COLO668 (cell line): ENCODE data around the gene C20orf202.

Experiments used
- DNase-seq: peaks from one replicate; lab custom pipeline; 2025; ENCODE audit not compliant: unreplicated experiment; lab: John Stamatoyannopoulos, UW

Gene C20orf202

DNA sequence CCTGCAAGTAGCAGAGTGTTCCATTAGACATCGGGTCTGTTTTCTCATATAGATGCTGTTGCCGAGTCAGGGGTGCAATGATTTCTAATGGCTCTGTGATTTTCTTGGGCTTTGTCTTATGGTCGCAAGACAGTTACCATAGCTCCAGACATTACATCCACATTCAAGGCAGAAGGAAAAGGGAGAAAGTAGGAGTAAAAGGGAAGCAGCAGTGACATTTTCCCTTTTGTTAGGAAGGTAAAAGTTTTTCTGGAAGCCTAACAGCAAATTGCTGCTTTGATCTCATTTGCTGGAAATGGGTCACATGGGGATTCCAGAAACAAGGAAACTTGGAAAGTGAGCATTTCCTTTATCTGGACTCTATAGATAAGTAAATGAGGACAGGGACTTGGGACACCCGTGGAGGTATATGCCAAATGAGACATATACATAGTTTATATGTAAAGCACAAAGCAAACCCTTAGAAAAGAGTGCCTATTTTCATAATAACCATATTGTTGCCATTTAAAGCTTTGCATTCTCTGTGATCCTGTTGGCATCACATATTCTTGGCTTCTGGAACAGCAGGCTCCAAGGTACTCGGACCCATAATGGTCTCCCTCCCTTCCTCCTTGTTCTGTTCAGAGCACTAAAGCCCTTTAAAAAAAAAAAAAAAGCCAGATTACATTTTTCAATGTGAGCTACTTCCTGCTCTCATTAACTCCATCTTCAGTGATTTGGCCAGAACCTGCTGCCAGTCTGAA, at the start of gene C20orf202:
Gene C20orf202, plus strand, starts transcription at position 693 of the 743 bp plus-strand sequence. CDS start 132 bp downstream, outside the sequence.
- no peak for DNase-seq

DNA sequence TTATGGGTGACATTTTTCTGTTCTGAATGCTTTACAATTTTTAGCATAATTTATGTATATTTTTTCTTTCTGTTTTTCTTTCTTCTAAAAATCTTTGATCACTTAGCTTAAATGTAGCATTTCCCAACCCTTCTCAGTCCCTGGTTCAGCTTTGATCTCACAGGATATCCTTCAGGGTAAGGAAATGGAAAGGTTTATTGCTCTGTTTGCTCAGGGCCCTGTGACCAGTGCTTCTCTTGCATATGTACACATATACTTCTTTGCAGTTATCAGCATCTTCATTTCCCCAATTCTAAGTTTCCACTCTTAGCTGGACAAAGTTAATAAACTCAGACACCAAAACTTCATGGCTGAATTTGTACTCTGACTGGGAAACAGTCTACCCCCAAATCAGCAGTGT, 49.0 kb upstream of the C20orf202 start:
- no peak for DNase-seq

DNA sequence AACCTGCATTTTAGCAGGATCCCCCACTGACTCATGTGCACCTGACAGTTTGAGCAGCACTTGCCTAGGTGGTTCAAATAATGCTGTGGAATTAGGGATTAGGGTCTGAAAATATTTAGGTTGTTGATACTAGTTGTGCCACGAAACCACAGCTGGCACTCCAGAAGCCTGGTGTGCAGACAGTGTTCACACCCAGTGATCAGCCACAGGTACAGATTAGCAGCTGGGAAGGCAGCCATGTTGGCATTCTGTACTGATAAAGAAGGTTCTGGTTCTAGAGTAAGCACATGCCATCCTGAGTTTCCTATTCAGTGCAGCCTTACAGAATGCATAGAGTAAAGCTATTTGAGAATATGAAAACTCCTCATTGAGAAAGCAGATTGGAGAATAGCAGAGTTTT, 48.6 kb upstream of the C20orf202 start:
- DNase-seq = no peak

DNA sequence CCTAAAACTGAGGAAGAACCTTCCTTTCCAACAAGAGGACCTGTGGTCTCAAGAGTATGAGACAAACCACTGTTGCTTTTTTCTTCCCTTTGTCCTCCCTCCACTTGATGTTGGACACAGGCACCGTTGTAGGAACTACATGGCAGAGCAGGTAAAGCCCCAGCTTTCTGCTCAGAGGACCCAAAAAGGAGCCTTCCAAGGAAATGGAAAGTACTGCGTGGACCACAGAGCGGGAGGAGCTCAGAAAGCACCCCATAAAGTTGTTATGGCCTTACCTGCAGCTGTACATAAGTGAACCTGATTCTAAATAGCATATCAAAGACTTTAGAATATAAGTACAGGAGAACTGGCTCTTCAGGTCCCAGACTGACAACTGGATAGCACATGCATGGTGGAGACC, 47.9 kb upstream of the C20orf202 start:
- DNase-seq = no peak

DNA sequence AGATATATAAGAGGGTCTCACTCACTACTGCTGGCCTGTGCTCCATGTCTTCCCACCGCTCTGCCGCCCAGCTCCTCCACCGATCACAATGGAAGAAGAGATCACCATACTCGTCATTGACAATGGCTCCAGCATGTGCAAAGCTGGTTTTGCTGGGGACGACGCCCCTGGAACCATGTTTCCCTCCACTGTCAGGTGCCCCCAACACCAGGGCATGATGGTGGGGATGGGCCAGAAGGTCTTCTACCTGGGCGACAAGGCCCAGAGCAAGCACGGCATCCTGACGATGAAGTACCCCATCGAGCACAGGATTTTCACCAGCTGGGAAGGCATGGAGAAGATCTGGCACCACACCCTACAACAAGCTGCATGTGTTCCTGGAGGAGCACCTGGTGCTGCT, 42.8 kb upstream of the C20orf202 start:
- DNase-seq = no peak

DNA sequence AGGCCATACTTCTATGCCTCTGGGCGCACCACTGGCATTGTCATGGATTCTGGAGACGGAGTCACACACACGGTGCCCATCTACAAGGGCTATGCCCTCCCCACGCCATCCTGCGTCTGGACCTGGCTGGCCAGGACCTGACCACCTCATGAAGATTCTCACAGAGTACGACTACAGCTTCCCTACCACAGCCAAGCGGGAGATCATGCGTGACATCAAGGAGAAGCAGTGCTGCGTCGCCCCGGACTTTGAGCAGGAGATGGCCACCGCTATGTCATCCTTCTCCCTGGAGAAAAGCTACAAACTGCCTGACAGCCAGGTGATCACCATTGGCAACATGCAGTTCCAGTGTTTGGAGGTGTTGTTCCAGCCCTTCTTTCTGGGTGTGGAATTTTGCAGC, 42.3 kb upstream of the C20orf202 start:
- no peak for DNase-seq

DNA sequence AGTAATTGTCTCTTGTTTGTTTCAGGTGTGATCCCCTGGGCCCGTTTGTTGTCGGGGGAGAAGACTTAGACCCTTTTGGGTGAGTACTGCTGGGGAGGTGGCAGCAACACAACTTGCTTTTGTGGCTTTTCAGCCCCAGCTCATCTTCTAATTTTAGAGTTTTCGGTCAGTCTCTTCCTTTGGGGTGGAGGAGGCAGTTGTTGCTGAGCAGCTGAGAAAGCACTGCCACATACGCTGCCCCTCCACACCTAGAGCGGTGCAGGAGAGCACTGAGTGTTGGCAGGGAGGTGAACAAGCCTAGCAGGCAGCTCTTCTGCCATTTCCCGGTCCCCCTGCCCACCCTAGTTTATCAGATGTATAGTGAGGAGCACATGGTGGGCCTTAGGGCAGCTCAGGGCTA, 40.1 kb upstream of the C20orf202 start:
- no peak for DNase-seq

DNA sequence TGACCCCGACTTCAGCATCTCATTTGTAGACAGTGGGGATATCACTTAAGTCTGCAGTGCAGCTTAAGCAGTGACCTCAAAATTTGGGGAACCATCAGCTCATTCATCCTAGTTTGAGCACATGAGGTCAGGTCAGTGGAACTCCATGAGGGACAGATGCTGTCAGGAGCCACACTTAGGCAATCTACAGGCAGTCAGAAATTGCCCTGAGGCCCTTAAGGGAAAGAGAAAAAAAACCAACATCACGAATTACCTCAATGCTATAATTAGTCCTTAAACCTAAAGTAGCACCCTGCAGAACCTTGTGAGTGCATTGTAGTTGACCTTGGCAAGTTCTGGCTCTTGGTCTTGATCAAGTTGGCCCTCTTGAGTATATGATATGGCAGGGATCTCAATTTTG, 39.6 kb upstream of the C20orf202 start:
- no peak for DNase-seq

DNA sequence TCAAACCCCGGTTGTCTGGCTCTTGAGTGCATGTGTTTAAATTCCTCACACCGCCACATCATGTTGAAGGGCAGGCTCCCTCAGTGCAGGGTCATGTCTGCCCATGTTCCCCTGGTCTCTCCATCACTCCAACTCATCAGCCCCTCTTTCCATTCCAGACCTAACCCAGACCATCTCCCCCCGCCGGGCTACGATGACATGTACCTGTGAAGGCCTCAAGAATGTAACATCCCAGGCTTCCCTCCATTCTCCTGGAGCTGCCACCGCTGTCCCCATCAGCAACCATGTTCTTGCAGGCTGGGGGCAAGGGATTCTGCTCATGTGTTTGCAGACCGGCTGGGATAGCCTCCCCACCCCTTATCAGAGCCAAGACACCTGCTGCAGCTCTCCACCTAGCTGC, 38.4 kb upstream of the C20orf202 start:
- no peak for DNase-seq

DNA sequence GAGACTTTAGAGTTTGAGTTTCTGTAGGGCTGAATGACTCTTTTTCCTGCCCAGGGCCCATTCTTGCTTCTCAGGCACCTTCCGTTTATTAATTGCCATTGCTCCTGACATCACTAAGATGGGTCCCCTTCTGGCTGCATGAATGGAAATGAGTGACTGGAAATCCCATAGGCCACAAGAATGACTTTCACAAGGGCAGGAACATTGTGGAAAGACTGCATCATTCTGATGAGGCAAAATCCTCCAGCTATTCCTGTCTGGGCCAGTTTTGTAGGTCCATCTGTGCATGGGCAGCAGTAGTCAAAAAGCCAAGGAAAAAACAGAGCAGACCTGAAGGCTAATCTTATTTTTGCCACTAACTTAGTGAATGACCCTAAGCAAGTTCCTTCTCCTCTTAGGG, 37.7 kb upstream of the C20orf202 start:
- DNase-seq = no peak

DNA sequence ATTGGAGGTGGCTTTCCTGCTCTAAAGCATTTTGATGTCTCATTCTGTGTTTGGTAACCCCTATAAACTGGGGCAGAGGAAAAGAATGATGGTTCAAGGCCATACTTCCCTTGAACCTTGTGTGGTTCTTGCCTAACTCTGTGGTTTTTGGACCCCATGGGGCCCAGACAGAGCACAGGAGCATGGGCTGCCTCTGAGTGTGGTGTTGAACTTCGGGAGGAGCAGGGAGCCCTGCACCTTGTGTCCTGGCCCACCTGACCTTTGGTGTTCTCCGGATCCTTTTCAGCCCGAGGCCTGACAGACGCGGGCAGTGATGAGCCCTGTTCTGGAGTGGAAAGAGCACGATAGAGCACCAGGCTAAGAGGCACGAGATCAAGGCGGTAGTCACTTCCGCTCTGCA, 37.3 kb upstream of the C20orf202 start:
- DNase-seq = no peak

DNA sequence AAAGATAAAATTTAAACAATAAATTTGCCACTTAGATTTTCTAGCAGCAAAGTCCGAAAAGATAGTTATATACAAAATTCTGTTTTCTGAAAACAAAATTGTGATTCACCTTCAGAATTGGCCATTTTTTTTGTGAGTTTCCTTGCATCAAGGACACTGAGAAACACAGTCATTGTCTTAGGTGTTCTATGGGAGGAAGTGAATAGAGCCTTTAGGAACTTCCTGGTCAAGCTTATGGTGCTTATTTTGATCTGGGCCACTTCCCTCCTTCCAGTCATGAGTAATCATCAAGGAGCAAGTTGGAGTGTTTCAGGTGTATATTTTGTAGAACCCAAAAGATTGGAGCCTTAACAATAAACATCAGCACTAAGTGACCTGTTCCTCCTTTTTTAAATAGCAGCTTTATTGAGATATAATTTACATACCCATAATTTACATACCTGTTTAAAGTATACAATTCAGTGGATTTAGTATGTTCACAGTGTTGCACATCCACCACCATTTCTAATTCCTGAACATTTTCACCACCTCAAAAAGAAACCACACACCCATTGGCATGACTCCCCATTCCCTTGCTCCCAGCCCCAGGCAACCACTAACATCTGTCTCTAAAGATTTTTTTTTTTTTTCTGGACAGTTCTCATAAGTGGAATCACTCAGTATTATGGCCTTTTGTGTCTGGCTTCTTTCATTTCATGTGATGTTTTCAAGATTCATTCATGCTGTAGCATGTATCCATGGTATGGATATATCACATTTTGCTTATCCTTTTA, 36.1 kb upstream of the C20orf202 start:
- no peak for DNase-seq

DNA sequence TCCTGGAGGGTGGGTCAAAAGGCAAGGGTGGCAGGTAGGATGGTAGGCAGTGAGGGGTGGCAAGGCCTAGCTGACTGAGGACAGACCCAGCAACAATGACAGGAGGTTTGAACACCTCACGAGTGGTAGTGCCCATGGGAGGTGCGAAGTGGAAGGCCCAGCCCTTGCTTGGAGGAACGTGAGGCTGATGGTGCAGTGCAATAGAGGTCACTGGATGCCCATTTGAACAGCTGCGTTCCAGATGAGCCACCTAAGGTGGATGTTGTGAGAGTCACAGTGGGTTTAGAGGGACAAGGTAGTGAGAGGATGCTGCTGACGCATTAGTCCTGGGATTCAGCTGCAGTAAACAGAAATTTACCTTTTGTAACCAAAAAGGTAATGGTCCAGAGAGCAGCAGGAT, 34.0 kb upstream of the C20orf202 start:
- DNase-seq = no peak

DNA sequence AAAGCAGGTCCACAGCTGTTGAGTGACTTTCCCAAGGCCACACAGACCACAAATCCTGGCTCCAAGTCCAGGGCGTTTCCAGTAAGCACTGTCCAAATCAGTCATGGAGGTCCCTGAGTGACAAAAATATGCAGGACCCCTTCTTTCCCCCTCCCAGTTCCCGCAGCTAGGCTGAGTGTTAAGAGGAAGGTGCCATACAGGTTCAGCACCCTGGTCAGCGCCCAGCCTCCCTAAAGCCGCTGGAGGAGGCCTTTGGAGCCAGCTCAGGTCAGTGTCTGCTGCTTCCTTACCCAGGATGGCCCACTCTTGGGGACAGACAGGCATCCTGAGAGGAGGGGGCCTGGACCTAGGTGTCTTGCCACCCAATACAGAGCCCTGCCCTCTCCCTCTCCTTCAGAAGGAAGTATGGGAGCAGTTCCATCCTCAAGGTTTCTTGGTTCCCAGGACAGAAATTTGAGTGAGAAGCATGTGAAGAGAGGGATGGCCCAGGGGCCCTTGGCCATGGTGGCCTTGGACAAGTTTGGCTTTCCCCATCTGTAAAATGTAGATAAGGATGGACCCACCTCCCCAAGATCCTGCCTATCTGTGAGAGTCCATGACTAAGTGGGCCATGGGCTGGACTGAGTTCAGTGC, 31.7 kb upstream of the C20orf202 start:
- no peak for DNase-seq

DNA sequence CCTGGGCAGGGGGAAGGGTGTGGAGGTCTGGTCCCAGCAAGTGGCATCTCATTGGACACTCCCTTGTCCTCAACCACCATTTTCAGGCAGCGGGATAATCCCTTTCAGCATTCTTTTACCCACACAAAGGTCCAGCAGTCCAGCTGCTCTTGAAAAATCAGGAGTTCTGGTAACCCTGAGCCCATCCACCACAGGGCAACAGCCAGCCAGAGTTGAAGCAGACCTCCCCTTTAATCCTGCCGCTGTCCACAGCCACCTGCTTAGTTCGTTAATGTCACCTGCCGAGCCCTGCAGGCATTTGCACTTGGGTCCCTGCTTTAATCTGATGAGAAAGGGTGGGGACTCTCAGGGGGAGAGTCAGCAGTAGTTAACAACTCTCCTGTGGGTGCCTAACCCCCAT, 29.6 kb upstream of the C20orf202 start:
- no peak for DNase-seq

DNA sequence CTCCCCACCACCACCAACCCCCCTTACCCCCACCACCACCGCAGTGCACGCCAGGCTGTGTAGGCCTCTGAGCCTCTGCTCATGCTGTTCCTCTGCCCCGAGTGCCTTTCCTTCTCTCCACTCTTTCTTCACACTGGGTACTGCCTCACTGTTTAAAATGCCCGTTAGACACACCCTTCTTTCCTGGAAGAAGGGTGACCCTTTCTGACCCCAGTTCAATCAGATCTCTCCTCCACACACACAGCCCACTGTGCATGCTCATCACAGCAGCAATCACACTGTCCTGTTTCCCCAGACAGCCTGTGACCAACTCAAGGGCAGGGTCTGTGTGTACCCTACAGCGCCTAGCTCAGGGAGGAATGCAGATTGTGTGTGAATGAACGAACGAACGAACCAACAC, 28.5 kb upstream of the C20orf202 start:
- DNase-seq = no peak

DNA sequence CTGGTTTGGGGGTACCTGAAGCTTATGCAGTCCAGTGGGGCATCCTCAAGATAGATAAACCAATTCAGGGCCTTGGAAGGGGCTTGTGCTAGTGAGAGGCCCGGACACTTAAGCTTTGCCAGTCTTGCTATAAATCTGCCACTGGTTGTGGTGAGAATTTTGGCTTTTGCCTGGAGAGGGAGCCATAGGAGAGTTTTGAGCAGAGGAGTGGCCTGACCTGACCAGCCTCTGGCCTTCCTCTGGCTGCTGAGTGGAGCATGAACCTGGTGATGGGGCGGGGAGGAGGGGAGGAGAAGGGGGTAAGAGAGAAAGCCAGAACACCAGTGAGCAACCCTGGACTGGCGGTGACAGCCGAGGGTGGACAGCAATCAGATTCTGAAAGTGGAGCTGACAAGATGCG, 25.6 kb upstream of the C20orf202 start:
- no peak for DNase-seq

DNA sequence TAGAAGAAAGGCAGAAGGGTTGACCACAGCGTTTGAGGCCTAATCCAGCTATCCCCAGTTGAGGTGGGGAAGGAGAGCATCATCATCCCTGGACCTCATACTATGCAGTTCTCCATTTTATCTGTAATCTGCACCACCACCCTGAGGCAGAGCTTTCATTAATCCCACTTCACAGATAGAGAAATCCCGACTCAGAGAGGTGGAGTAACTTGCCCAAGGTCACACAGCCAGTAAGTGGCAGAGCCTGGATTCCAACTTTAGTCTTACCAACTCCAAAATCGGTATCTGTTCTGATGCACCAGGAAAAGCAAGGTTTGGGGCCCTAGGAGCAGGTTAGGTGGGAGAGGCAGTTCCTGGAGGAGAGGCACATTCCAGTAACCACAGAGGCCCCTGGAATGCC, 25.2 kb upstream of the C20orf202 start:
- DNase-seq = no peak

DNA sequence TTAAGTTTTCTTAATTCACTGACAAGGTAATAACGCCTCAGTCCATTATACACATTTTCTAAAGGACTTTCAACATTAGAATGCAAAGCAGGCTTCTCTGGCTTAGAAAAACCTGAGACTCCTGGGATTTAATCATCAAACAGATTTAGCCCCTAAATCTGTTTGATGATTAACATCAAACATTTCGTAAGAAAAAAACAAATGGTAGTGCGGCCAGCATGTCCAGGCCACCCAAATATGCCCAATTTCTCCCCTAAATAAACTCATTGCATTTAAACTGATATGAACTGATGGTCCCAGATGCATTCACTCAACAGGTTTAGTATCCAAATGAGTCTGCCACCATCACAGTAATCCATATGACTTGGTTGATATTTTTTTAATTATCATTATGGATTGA, 24.6 kb upstream of the C20orf202 start:
- DNase-seq = no peak

DNA sequence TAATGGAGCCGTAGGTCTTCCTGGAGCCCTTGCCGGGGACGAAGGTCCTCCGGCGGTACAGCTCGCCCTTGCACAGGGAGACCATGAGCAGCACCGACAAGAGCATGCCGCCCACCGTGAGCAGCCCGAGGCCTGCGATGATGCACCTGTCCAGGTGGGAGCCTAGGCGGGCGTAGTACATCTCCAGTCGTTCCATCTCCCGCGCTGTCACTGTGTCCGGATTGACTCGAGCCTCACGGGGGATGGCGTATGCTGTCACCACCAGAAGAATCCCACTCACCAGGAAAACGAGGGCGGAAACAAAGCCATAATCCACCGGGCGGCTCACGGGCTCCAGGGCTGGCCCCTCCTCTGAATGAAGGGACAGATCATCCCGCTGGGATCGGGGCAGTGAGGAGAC, 22.3 kb upstream of the C20orf202 start:
- DNase-seq = no peak

DNA sequence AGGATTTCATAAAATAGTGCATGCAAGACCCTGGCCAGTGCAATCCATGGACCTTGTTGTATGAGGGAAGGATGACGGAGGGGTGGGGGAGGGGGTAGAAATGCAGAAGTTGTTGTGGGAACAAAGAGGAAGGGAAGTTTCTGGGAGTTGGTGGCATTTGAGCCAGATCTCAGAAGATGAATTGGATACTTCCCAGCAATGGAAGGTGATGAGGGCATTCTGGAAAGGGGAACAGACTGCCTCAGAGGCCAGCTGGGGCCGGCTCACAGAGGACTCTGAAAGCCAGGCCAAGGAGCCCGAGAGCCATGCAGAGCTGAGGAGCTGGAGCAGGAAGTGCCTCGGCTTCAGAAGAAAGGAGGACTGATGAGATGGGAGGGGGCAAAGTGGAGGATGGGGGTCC, 21.1 kb upstream of the C20orf202 start:
- no peak for DNase-seq

DNA sequence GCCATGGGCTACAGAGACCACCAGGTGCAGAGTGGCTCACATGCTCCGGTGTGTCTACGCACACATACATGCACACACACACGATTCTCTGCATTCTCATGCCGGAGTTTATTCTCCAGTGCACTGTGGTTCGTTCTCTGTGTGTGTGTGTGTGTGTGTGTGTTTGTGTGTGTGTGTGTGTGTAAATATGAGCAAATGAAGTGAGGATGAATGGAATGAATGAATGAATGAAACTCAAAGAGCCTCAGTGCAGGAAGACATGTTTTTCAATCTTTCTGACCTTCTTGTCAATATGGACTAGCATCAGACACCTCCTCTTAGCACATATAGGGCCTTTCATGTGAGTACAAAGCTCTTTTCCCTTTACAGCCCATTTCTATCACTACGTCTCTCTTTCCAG, 20.1 kb upstream of the C20orf202 start:
- DNase-seq = no peak
